IPS-18a (cell line): ENCODE results near the gene KLF7.
A peak's percentile ranks its signal among the peaks of the same experiment; 100 is the strongest.

ENCODE experiments used
- H3K27ac ChIP-seq: one replicate; pipeline ENCODE4 v1.5.1; 2013; ENCODE audit warnings: low read length
- H3K27me3 ChIP-seq: one replicate; pipeline ENCODE4 v1.6.1; 2013; ENCODE audit warnings: mild to moderate bottlenecking, low read length; ENCODE audit not compliant: control insufficient read depth, insufficient read depth
- H3K36me3 ChIP-seq: one replicate; pipeline ENCODE4 v1.6.1; 2013; ENCODE audit warnings: low read depth, low read length; ENCODE audit not compliant: control insufficient read depth
- H3K4me1 ChIP-seq: one replicate; pipeline ENCODE4 v1.6.1; 2013; ENCODE audit warnings: low read depth, low read length; ENCODE audit not compliant: control insufficient read depth
- H3K4me3 ChIP-seq: one replicate; pipeline ENCODE4 v1.5.1; 2013; ENCODE audit warnings: low read length
- H3K9ac ChIP-seq: one replicate; pipeline ENCODE4 v1.6.1; 2013; ENCODE audit warnings: mild to moderate bottlenecking, low read length, moderate library complexity
- H3K9me3 ChIP-seq: one replicate; pipeline ENCODE4 v1.6.1; 2013; ENCODE audit warnings: low read depth, low read length; ENCODE audit not compliant: control insufficient read depth

KLF7 gene

DNA sequence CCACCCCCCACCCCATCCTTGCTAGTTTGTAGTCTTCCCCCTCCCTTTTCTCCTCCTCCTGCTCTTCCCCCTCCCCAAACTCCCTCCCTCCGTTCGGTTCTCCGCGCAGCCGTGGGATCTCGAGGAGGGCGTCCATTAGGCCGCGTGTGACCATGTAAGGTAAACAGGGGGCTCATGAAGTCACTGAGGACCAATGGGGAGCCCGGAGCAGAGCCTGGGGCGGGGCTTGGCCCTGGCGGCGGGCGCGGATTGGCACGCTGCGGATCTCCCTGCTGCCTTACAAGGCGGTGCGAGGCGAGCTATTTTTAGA is 246 bp upstream of the KLF7 start:
- no peak overlapping the region for H3K27ac ChIP-seq
- peak overlapping the region; percentile 91 for H3K4me3 ChIP-seq
- no peaks in the 10 kb centered on the region for H3K9me3 ChIP-seq
- peak overlapping the region; percentile 94 for H3K9ac ChIP-seq
- H3K36me3 ChIP-seq: no peaks in the 10 kb centered on the region
- peaks cover 14% of the 10 kb centered on the region for H3K27me3 ChIP-seq
- peaks cover 38% of the 10 kb centered on the region for H3K4me1 ChIP-seq

GRCh38 chr2:207164006-207164831 is 1.5 kb downstream of the KLF7 start:
- H3K36me3 ChIP-seq: no peaks in the 10 kb centered on the region
- peak overlapping the region; percentile 47 for H3K9ac ChIP-seq
- peak overlapping the region; percentile 91 for H3K4me3 ChIP-seq
- no peaks in the 10 kb centered on the region for H3K9me3 ChIP-seq
- H3K4me1 ChIP-seq: peaks cover 56% of the 10 kb centered on the region
- peaks cover 14% of the 10 kb centered on the region for H3K27me3 ChIP-seq
- H3K27ac ChIP-seq: no peak overlapping the region

DNA sequence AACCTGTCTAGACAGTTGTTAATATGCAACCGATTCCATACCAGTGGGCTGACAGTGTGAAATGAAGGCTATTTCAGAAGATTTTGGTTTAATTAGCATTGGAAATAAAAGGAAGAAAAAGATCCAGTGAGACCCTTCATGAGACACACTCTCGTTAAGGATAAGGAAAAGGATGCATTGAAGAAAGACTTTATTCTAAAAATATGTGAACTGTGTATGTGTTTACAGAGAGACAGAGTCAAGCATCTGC is 2.1 kb downstream of the KLF7 start:
- Histone ChIP-seq H3K4me3 (peak overlapping the region; percentile 91), H3K9ac (peak overlapping the region; percentile 47), H3K27ac (no peak overlapping the region), H3K9me3 (no peaks in the 10 kb centered on the region), H3K36me3 (no peaks in the 10 kb centered on the region), H3K4me1 (peaks cover 57% of the 10 kb centered on the region), H3K27me3 (peaks cover 14% of the 10 kb centered on the region)

GRCh38 chr2:207163053-207163755 is 2.5 kb downstream of the KLF7 start:
- peaks cover 55% of the 10 kb centered on the region for H3K4me1 ChIP-seq
- no peaks in the 10 kb centered on the region for H3K9me3 ChIP-seq
- peaks cover 14% of the 10 kb centered on the region for H3K27me3 ChIP-seq
- no peaks in the 10 kb centered on the region for H3K36me3 ChIP-seq
- peak overlapping the region; percentile 47 for H3K9ac ChIP-seq
- H3K27ac ChIP-seq: no peak overlapping the region
- peak overlapping the region; percentile 91 for H3K4me3 ChIP-seq

DNA sequence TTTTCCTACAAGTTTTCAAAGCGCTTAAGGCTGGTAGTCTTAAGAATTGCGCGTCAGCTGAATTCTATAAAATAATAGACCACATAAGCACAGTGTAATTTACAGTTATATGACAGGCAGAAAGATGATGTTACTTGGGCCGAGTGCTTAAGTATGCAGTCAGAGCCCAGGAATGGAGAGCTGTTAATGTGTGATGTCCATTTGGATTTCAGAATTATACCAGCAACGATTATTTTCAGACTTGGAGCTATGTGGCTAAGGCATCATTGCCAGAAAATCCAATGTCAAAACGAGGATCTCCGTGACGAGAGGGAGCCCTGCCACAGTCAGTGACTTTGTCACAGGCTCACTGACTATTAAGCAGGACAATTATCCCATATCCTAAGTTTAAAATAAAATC is 3.4 kb downstream of the KLF7 start:
- Histone ChIP-seq H3K36me3 (no peaks in the 10 kb centered on the region), H3K27me3 (peaks cover 14% of the 10 kb centered on the region), H3K9me3 (no peaks in the 10 kb centered on the region), H3K4me3 (no peak overlapping the region), H3K9ac (no peak overlapping the region), H3K4me1 (peaks cover 46% of the 10 kb centered on the region), H3K27ac (no peak overlapping the region)

DNA sequence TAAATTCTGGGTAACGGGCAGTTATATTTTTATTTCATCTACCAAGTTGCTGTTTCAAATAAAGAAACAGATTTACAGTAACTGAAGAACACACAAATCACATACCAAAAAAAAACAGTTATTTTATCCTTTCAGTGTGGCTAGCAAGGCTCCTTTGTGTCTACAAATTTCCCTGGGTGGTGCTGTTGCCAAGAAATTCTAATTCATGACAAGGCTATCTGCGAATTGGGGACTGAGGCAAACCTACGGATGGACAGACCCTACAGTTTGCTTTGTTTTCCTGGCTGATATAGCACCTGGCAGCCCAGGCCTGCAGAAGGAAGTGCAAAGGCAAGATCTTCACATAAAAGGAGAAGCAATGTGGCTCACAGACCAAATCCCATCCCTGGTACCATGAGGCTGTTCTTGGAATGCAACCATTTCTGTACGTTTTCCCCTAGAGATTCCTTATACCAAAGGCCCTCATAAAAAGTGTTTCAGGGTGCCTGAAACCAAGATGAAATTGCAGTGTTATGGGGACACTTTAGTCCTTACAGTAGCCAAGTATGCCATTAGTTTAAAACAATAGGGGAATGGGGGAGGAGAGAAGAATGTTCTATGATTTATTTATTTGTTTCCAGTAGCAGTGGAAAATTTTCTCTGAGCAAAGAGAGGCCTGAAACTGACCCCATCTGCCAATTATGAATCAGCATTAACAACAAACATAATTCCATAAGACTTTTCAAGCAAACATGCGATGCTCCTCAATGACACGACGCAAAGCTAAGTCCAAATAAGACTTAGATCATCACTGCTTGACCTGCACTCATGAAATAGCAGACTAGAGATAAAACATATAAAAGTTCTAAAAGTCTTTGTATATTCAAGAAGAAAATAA is 4.3 kb downstream of the KLF7 start:
- Histone ChIP-seq H3K27ac (no peak overlapping the region), H3K9me3 (no peaks in the 10 kb centered on the region), H3K9ac (no peak overlapping the region), H3K27me3 (peaks cover 14% of the 10 kb centered on the region), H3K36me3 (no peaks in the 10 kb centered on the region), H3K4me3 (peak overlapping the region; percentile 8), H3K4me1 (peaks cover 43% of the 10 kb centered on the region)

GRCh38 chr2:207160115-207160514 is 5.6 kb downstream of the KLF7 start:
- Histone ChIP-seq H3K36me3 (no peaks in the 10 kb centered on the region), H3K27ac (no peak overlapping the region), H3K9ac (no peak overlapping the region), H3K4me1 (peaks cover 55% of the 10 kb centered on the region), H3K4me3 (no peak overlapping the region), H3K9me3 (no peaks in the 10 kb centered on the region), H3K27me3 (peaks cover 14% of the 10 kb centered on the region)

GRCh38 chr2:207159002-207159401 is 6.7 kb downstream of the KLF7 start:
- H3K36me3 ChIP-seq: no peaks in the 10 kb centered on the region
- H3K9me3 ChIP-seq: no peaks in the 10 kb centered on the region
- no peak overlapping the region for H3K9ac ChIP-seq
- H3K4me3 ChIP-seq: no peak overlapping the region
- H3K4me1 ChIP-seq: peaks cover 65% of the 10 kb centered on the region
- no peak overlapping the region for H3K27ac ChIP-seq
- peaks cover 7% of the 10 kb centered on the region for H3K27me3 ChIP-seq

GRCh38 chr2:207157731-207158130 is 8.0 kb downstream of the KLF7 start:
- Histone ChIP-seq H3K4me1 (peaks cover 66% of the 10 kb centered on the region), H3K9ac (no peak overlapping the region), H3K36me3 (no peaks in the 10 kb centered on the region), H3K27me3 (no peaks in the 10 kb centered on the region), H3K4me3 (no peak overlapping the region), H3K27ac (no peak overlapping the region), H3K9me3 (no peaks in the 10 kb centered on the region)

GRCh38 chr2:207157162-207157481 is 8.6 kb downstream of the KLF7 start:
- no peaks in the 10 kb centered on the region for H3K27me3 ChIP-seq
- no peak overlapping the region for H3K9ac ChIP-seq
- peaks cover 70% of the 10 kb centered on the region for H3K4me1 ChIP-seq
- H3K9me3 ChIP-seq: no peaks in the 10 kb centered on the region
- H3K27ac ChIP-seq: no peak overlapping the region
- no peaks in the 10 kb centered on the region for H3K36me3 ChIP-seq
- H3K4me3 ChIP-seq: no peak overlapping the region

GRCh38 chr2:207156451-207157161 is 9.1 kb downstream of the KLF7 start:
- Histone ChIP-seq H3K4me1 (peaks cover 72% of the 10 kb centered on the region), H3K27me3 (no peaks in the 10 kb centered on the region), H3K27ac (no peak overlapping the region)

More at GRCh38 chr2:207156451-207157161, 9.1 kb downstream of the KLF7 start:
- H3K9ac ChIP-seq: no peak overlapping the region
- H3K36me3 ChIP-seq: no peaks in the 10 kb centered on the region
- H3K9me3 ChIP-seq: no peaks in the 10 kb centered on the region
- H3K4me3 ChIP-seq: no peak overlapping the region
